Esophagus muscularis mucosa (tissue), 3 donors: ENCODE results near the gene TRIM34.

Experiments
- CTCF ChIP-seq, 3 experiments: fragments of 200-600 bp in 2 of 3; fragments of 450-650 bp in 1 of 3; sonication (generic) in 2 of 3; IDR thresholded peaks; one replicate each; pipeline ENCODE4 v1.5.1; 2017 to 2019; ENCODE audit warnings: antibody characterized with exemption in 3 of 3, mild to moderate bottlenecking in 2 of 3, moderate library complexity in 1 of 3
- POLR2A ChIP-seq: fragments of 450-650 bp; IDR thresholded peaks from one replicate; pipeline ENCODE4 v1.6.1; 2017; ENCODE audit warnings: antibody characterized with exemption, moderate library complexity, mild to moderate bottlenecking, low read depth

GRCh38 chr11:5577101-5577500 is 47.7 kb upstream of the TRIM34 start:
- TF ChIP-seq POLR2A (no peak), CTCF (IDR thresholded peaks at IDR 0.05) (no peak)
